Dendritic cell treated with granulocyte-macrophage colony-stimulating factor and Interleukin-4, amounts not matched to agents 40 ng/mL and 50 ng/mL, for 4 days (primary cell): ENCODE measurements around the gene HDAC4.

Experiments
- H3K27ac Mint-ChIP-seq: one replicate; pipeline ENCODE4 v1.8.0; 2022; ENCODE audit warnings: mild to moderate bottlenecking, mixed read lengths
- H3K27me3 Mint-ChIP-seq: one replicate; pipeline ENCODE4 v1.8.0; 2022; ENCODE audit warnings: mild to moderate bottlenecking, mixed read lengths
- H3K36me3 Mint-ChIP-seq: one replicate; pipeline ENCODE4 v1.8.0; 2022; ENCODE audit warnings: low read depth, mixed read lengths
- H3K4me1 Mint-ChIP-seq: one replicate; pipeline ENCODE4 v1.8.0; 2022; ENCODE audit warnings: low read depth, mixed read lengths
- H3K4me3 Mint-ChIP-seq: one replicate; pipeline ENCODE4 v1.8.0; 2022; ENCODE audit warnings: mild to moderate bottlenecking, moderate library complexity, mixed read lengths
- H3K9me3 Mint-ChIP-seq: one replicate; pipeline ENCODE4 v1.8.0; 2022; ENCODE audit warnings: mixed read lengths
- intact Hi-C: fragments of 100-400 bp; cut with micrococcal nuclease; formaldehyde crosslinking; loops from one replicate; pipeline ENCODE4 v1.15.0; 2022

HDAC4 gene

GRCh38 chr2:239355724-239356123 lies 45.1 kb downstream of the HDAC4 start:
- intact Hi-C loops = no loop called here
- Mint-ChIP-seq H3K4me1 (peaks cover 28% of the 10 kb centered on the region), H3K36me3 (peaks cover 38% of the 10 kb centered on the region), H3K27me3 (no peaks in the 10 kb centered on the region), H3K27ac (no peak overlapping the region), H3K4me3 (no peak overlapping the region), H3K9me3 (peaks cover 13% of the 10 kb centered on the region)

DNA sequence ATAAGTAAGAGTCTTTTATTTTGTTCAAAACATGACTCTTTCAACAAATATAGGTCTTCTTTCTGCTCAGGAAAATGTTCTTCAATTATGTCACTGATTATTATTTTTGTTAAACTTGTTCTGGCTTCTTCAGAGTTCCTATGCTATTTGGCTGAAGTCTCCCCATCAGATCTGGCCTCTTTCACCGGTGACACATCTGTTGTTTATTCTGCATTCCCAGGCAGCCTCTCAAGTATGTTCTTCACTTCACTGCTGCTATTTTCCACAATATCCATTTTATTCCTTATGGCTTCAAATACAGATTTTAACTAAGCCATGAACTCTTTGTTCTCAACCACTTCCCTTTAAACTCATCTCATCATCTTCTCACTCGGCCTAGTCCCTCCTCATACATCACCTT lies 45.7 kb downstream of the HDAC4 start:
- Mint-ChIP-seq H3K36me3 (peaks cover 38% of the 10 kb centered on the region), H3K27me3 (no peaks in the 10 kb centered on the region), H3K4me1 (peaks cover 28% of the 10 kb centered on the region), H3K9me3 (peaks cover 13% of the 10 kb centered on the region), H3K4me3 (no peak overlapping the region), H3K27ac (no peak overlapping the region)
- intact Hi-C loops = no loop called here

GRCh38 chr2:239354791-239355136 lies 46.1 kb downstream of the HDAC4 start:
- Mint-ChIP-seq H3K4me1 (peaks cover 24% of the 10 kb centered on the region), H3K9me3 (peaks cover 13% of the 10 kb centered on the region), H3K4me3 (no peak overlapping the region), H3K36me3 (peaks cover 40% of the 10 kb centered on the region), H3K27ac (no peak overlapping the region), H3K27me3 (no peaks in the 10 kb centered on the region)
- intact Hi-C loops = no loop called here

- Mint-ChIP-seq H3K4me1 (peaks cover 19% of the 10 kb centered on the region), H3K36me3 (peaks cover 45% of the 10 kb centered on the region), H3K9me3 (peaks cover 13% of the 10 kb centered on the region), H3K4me3 (no peak overlapping the region), H3K27ac (no peak overlapping the region), H3K27me3 (no peaks in the 10 kb centered on the region)
- intact Hi-C loops = no loop called here
Observed at GRCh38 chr2:239354132-239354790, 46.6 kb downstream of the HDAC4 start.

DNA sequence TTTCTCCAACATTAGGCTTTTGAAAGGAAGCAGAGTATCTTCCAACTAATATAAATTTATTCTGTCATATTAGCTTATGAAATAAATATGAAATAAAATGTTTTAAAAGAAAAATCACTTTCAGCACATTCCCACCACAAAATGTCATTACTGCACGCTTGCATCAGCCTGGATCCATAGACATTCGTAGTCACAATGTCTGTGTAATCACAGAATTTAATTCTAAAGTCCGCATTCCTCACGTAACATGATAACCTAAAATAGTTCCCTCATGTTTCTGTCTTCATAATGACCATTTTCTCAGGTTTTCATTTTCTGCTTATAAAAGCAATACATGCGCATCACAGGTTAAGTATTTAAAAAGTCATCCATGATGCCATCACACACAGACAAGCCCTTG lies 47.1 kb downstream of the HDAC4 start:
- intact Hi-C loops = no loop called here
- H3K9me3 Mint-ChIP-seq = peaks cover 13% of the 10 kb centered on the region
- H3K36me3 Mint-ChIP-seq = peaks cover 51% of the 10 kb centered on the region

GRCh38 chr2:239351687-239352086 lies 49.1 kb downstream of the HDAC4 start:
- Mint-ChIP-seq H3K27me3 (no peaks in the 10 kb centered on the region), H3K4me1 (peaks cover 11% of the 10 kb centered on the region), H3K36me3 (peaks cover 39% of the 10 kb centered on the region), H3K4me3 (no peak overlapping the region), H3K27ac (no peak overlapping the region), H3K9me3 (peaks cover 13% of the 10 kb centered on the region)
- intact Hi-C loops = no loop called here

More for the DNA sequence above, 47.1 kb downstream of the HDAC4 start:
- Mint-ChIP-seq H3K27ac (no peak overlapping the region), H3K4me3 (no peak overlapping the region), H3K27me3 (no peaks in the 10 kb centered on the region), H3K4me1 (peaks cover 16% of the 10 kb centered on the region)

- intact Hi-C loops = no loop called here
- H3K9me3 Mint-ChIP-seq = peaks cover under 1% of the 10 kb centered on the region
- H3K27ac Mint-ChIP-seq = no peak overlapping the region
- peaks cover 11% of the 10 kb centered on the region for H3K4me1 Mint-ChIP-seq
- peaks cover 29% of the 10 kb centered on the region for H3K36me3 Mint-ChIP-seq
- no peaks in the 10 kb centered on the region for H3K27me3 Mint-ChIP-seq
- H3K4me3 Mint-ChIP-seq = no peak overlapping the region
Observed at GRCh38 chr2:239349453-239350135, 51.2 kb downstream of the HDAC4 start.

DNA sequence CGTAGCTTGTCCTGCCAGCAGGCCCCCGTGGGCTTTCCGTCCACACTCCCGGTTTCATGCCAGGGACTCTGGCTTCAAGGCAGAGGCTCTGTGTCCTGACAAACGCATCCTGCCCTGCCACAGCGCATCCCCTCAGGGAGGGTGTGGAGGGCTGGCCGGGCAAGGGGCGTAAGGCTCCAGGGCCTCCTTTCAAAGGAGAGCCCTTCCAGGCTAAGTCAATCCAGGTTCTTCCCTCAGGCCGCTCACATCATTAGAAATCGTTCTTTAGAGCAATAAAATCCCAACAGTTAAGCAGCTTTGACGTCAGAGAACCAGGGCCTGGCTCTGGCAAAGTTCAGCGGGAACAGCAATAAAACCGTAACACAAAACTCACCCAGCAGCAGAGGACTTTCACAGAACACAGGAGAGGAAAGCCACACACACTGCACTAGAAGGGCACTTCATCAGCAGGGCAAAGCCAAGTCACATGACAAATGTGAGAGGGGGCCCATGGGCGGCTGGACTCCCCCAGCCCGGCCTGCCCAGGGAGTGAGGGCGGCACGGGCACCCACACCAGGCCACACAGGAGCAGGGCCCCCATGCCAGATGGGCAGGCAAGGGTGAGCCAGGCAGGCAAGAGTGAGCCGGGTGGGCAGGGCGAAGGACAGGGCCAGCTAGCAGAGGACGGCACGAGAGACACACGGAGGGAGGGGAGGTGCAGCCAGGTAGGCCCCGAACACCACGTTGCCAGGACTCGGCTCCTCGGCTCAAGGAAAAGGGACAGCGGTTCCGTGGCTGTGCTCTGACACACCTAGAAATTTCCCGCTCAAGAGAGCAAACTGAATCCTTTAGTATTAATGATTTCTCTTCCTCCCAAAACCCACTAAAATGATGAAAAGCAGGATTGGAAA lies 52.0 kb downstream of the HDAC4 start:
- Mint-ChIP-seq H3K4me1 (peaks cover 11% of the 10 kb centered on the region), H3K27ac (no peak overlapping the region), H3K9me3 (no peaks in the 10 kb centered on the region), H3K27me3 (no peaks in the 10 kb centered on the region), H3K4me3 (no peak overlapping the region), H3K36me3 (peaks cover 29% of the 10 kb centered on the region)
- intact Hi-C loops = no loop called here

DNA sequence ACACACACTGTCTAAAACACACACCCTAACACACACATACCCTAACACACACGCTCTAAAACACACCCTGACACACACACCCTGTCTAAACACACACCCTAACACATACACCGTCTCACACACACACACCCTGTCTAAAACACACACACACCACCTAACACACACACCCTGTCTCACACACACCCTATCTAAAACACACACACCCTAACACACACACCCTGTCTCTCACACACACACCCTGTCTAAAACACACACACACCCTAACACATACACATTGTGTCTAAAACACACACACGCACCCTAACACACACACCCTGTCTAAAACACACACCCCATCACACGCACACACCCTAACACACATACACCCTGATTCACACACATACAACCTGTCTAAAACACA lies 54.1 kb downstream of the HDAC4 start:
- intact Hi-C loops = no loop called here
- no peaks in the 10 kb centered on the region for H3K4me1 Mint-ChIP-seq
- no peaks in the 10 kb centered on the region for H3K27me3 Mint-ChIP-seq
- peaks cover 17% of the 10 kb centered on the region for H3K36me3 Mint-ChIP-seq
- no peak overlapping the region for H3K27ac Mint-ChIP-seq
- no peak overlapping the region for H3K4me3 Mint-ChIP-seq
- no peaks in the 10 kb centered on the region for H3K9me3 Mint-ChIP-seq

DNA sequence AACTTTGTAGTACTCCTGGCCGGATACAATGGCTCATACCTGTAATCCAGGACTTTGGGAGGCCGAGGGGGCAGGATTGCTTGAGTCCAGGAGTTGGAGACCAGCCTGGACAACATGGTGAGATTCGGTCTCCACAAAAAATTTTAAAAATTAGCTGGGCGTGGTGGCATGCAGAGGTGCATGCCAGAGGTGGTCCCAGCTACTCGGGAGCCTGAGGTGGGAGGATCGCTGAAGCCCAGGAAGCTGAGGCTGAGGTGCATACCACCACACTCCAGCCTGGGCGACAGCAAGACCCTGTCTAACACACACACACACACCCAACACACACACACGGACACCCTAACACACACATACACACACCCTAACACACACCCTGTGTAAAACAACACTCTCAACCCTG lies 55.6 kb downstream of the HDAC4 start:
- Mint-ChIP-seq H3K4me1 (peaks cover 9% of the 10 kb centered on the region), H3K9me3 (no peaks in the 10 kb centered on the region), H3K27ac (no peak overlapping the region), H3K4me3 (no peak overlapping the region), H3K27me3 (no peaks in the 10 kb centered on the region), H3K36me3 (peaks cover 13% of the 10 kb centered on the region)
- intact Hi-C loops = no loop called here

GRCh38 chr2:239344857-239345216 lies 56.0 kb downstream of the HDAC4 start:
- H3K27ac Mint-ChIP-seq = no peak overlapping the region
- no peak overlapping the region for H3K4me3 Mint-ChIP-seq
- intact Hi-C loops = no loop called here
- H3K36me3 Mint-ChIP-seq = peaks cover 12% of the 10 kb centered on the region
- H3K4me1 Mint-ChIP-seq = peaks cover 13% of the 10 kb centered on the region
- H3K27me3 Mint-ChIP-seq = no peaks in the 10 kb centered on the region
- no peaks in the 10 kb centered on the region for H3K9me3 Mint-ChIP-seq

GRCh38 chr2:239343946-239344856 lies 56.6 kb downstream of the HDAC4 start:
- no peaks in the 10 kb centered on the region for H3K9me3 Mint-ChIP-seq
- H3K27ac Mint-ChIP-seq = no peak overlapping the region
- H3K27me3 Mint-ChIP-seq = no peaks in the 10 kb centered on the region
- intact Hi-C loops = no loop called here
- H3K4me1 Mint-ChIP-seq = peaks cover 19% of the 10 kb centered on the region
- peaks cover 5% of the 10 kb centered on the region for H3K36me3 Mint-ChIP-seq
- no peak overlapping the region for H3K4me3 Mint-ChIP-seq

DNA sequence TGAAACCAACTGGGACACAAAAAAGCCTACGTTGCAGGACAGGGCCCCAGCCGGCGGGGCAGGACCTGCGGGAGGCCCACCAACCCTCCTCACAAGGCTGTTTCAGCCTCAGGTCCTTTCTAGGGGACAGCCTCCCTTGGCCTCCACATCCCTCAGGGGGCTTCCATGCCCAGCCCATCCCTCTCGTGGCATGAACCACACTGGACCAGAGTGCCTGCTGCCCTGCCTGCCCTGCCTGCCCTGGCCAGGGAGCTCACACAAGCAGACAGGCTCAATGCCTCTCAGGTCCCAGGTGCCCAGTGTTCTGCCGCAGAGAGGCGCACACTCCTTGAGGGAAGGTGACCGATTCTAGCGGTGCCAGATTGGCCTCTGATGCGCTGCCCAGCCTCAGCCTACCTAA lies 57.4 kb downstream of the HDAC4 start:
- Mint-ChIP-seq H3K4me3 (no peak overlapping the region), H3K27me3 (no peaks in the 10 kb centered on the region), H3K4me1 (peaks cover 19% of the 10 kb centered on the region), H3K36me3 (peaks cover under 1% of the 10 kb centered on the region), H3K27ac (no peak overlapping the region), H3K9me3 (no peaks in the 10 kb centered on the region)
- intact Hi-C loops = no loop called here
